ENCODE measurements around the gene INPP5B. TPM values are rescaled to one million over a fixed set of nuclear protein-coding genes. Genes with fewer than 3 reads are reported as not detected.
A peak's percentile ranks its signal among the peaks of the same experiment; 100 is the strongest.
"Not testable (repeated sequence)": the region's sequence is repeated elsewhere in the genome, so short reads cannot be mapped to it uniquely, and the experiment has no call there.

The INPP5B gene
- 10 to 100 TPM in 2 of 3 donors, 1 to 10 TPM in 1; 5.1 to 15.0 (median 10.0) TPM for polyA plus RNA-seq

GRCh38 chr1:37946703-37947360 is at the start of gene INPP5B:
TSS of gene INPP5B (minus strand) at chr1:37947053. CDS start at chr1:37946308, 745 bp downstream.
- peak within 1 kb of the TSS; percentile 26 for H3K27ac ChIP-seq (ENCODE audit: low read depth, low read length)
- WGBS, 3 donors, result 1 to 2% (median 2%) methylated on average over 11 of the region's 11 CpGs

- WGBS, 3 donors, result 2 to 26% (median 7%) methylated on average over 41 to 46 of the region's 46 CpGs
Measured at GRCh38 chr1:37995751-37996345, 49.0 kb upstream of the INPP5B start.

GRCh38 chr1:37994886-37995566 is 48.2 kb upstream of the INPP5B start:
- 47 to 58% (median 51%) methylated on average over 11 of the region's 11 CpGs for WGBS, 3 donors

More at GRCh38 chr1:37995751-37996345, 49.0 kb upstream of the INPP5B start:
- H3K27ac ChIP-seq (ENCODE audit: low read depth, low read length), result peak overlapping the region; percentile 59

GRCh38 chr1:37989361-37989930 is 42.6 kb upstream of the INPP5B start:
- 0 to 1% (median 0%) methylated on average over 30 of the region's 30 CpGs for WGBS, 3 donors

More at GRCh38 chr1:37994886-37995566, 48.2 kb upstream of the INPP5B start:
- no peak overlapping the region for H3K27ac ChIP-seq (ENCODE audit: low read depth, low read length)

GRCh38 chr1:37987679-37988078 is 40.8 kb upstream of the INPP5B start:
- WGBS, 3 donors, result 32 to 54% (median 44%) methylated on average over 1 of the region's 1 CpG

More at GRCh38 chr1:37989361-37989930, 42.6 kb upstream of the INPP5B start:
- no peak overlapping the region for H3K27ac ChIP-seq (ENCODE audit: low read depth, low read length)

GRCh38 chr1:37983546-37983945 is 36.7 kb upstream of the INPP5B start:
- WGBS, 3 donors, result 93 to 100% (median 97%) methylated on average over 2 of the region's 2 CpGs
- no peak overlapping the region for H3K27ac ChIP-seq (ENCODE audit: low read depth, low read length)

More at GRCh38 chr1:37987679-37988078, 40.8 kb upstream of the INPP5B start:
- no peak overlapping the region for H3K27ac ChIP-seq (ENCODE audit: low read depth, low read length)

GRCh38 chr1:37978541-37978940 is 31.7 kb upstream of the INPP5B start:
- no peak overlapping the region for H3K27ac ChIP-seq (ENCODE audit: low read depth, low read length)
- 89 to 93% (median 91%) methylated on average over 4 of the region's 4 CpGs for WGBS, 3 donors

GRCh38 chr1:37975083-37975482 is 28.2 kb upstream of the INPP5B start:
- 59 to 61% (median 59%) methylated on average over 6 of the region's 6 CpGs for WGBS, 3 donors
- not testable (repeated sequence) for H3K27ac ChIP-seq (ENCODE audit: low read depth, low read length)

- 96 to 98% (median 97%) methylated on average over 5 of the region's 5 CpGs for WGBS, 3 donors
- H3K27ac ChIP-seq (ENCODE audit: low read depth, low read length), result no peak overlapping the region
Measured at GRCh38 chr1:37974567-37974966, 27.7 kb upstream of the INPP5B start.

GRCh38 chr1:37973684-37974083 is 26.8 kb upstream of the INPP5B start:
- 89 to 98% (median 93%) methylated on average over 5 of the region's 5 CpGs for WGBS, 3 donors
- H3K27ac ChIP-seq (ENCODE audit: low read depth, low read length), result not testable (repeated sequence)

GRCh38 chr1:37965301-37965700 is 18.4 kb upstream of the INPP5B start:
- 88 to 97% (median 96%) methylated on average over 4 of the region's 4 CpGs for WGBS, 3 donors

GRCh38 chr1:37964106-37964505 is 17.3 kb upstream of the INPP5B start:
- 86 to 89% (median 88%) methylated on average over 12 of the region's 12 CpGs for WGBS, 3 donors
- H3K27ac ChIP-seq (ENCODE audit: low read depth, low read length), result not testable (repeated sequence)

More at GRCh38 chr1:37965301-37965700, 18.4 kb upstream of the INPP5B start:
- no peak overlapping the region for H3K27ac ChIP-seq (ENCODE audit: low read depth, low read length)

GRCh38 chr1:37958690-37959089 is 11.8 kb upstream of the INPP5B start:
- WGBS, 3 donors, result 92 to 98% (median 94%) methylated on average over 2 of the region's 2 CpGs
- H3K27ac ChIP-seq (ENCODE audit: low read depth, low read length), result no peak overlapping the region

- 60 to 74% (median 71%) methylated on average over 3 of the region's 3 CpGs for WGBS, 3 donors
Measured at GRCh38 chr1:37955685-37956084, 8.8 kb upstream of the INPP5B start.

GRCh38 chr1:37954316-37954971 is 7.6 kb upstream of the INPP5B start:
- H3K27ac ChIP-seq (ENCODE audit: low read depth, low read length), result no peak overlapping the region
- 45 to 70% (median 68%) methylated on average over 3 of the region's 3 CpGs for WGBS, 3 donors

More at GRCh38 chr1:37955685-37956084, 8.8 kb upstream of the INPP5B start:
- H3K27ac ChIP-seq (ENCODE audit: low read depth, low read length), result no peak overlapping the region

- 84 to 94% (median 92%) methylated on average over 3 of the region's 3 CpGs for WGBS, 3 donors
- no peak overlapping the region for H3K27ac ChIP-seq (ENCODE audit: low read depth, low read length)
Measured at GRCh38 chr1:37952738-37953137, 5.9 kb upstream of the INPP5B start.

- WGBS, 3 donors, result 72 to 75% (median 75%) methylated on average over 4 of the region's 4 CpGs
- no peak overlapping the region for H3K27ac ChIP-seq (ENCODE audit: low read depth, low read length)
Measured at GRCh38 chr1:37951783-37952624, 5.2 kb upstream of the INPP5B start.
